ENCODE measurements around the gene CTTNBP2. TPM values are rescaled to one million over a fixed set of nuclear protein-coding genes. Genes with fewer than 3 reads are reported as not detected.

The CTTNBP2 gene
- total RNA-seq, 1 donor from 2014 or later, result 25.5 TPM

- Mint-ChIP-seq H3K36me3 (peaks cover 2% of the 10 kb centered on the region), H3K4me1 (no peaks in the 10 kb centered on the region), H3K27me3 (ENCODE audit: insufficient read depth, low read depth) (no peaks in the 10 kb centered on the region), H3K27ac (no peak overlapping the region), H3K9me3 (no peaks in the 10 kb centered on the region), H3K4me3 (no peak overlapping the region)
- H2AFZ ChIP-seq (replicated peaks), result no peak overlapping the region
- H3K27ac ChIP-seq, result no peak overlapping the region
- DNase-seq (ENCODE audit: low spot score), result no peak
- no peaks in the 10 kb centered on the region for H3F3A ChIP-seq (ENCODE audit: low read depth)
- TF ChIP-seq CTCF (IDR thresholded peaks at IDR 0.05), result no peak
- no peak for TF ChIP-seq EZH2phosphoT487 (IDR thresholded peaks at IDR 0.05)
- TF ChIP-seq EZH2 (IDR thresholded peaks at IDR 0.05), result no peak
- H3K79me2 ChIP-seq (ENCODE audit: low read depth), result no peaks in the 10 kb centered on the region
- no peak overlapping the region for H3K4me3 ChIP-seq
- no peaks in the 10 kb centered on the region for H4K20me1 ChIP-seq (ENCODE audit: low read depth)
- no peaks in the 10 kb centered on the region for H3K9me3 ChIP-seq (ENCODE audit: low read depth)
- no peak overlapping the region for H3K9ac ChIP-seq
- H3K4me2 ChIP-seq, result no peak overlapping the region
- no peaks in the 10 kb centered on the region for H3K36me3 ChIP-seq
- no peaks in the 10 kb centered on the region for H3K4me1 ChIP-seq
- no peaks in the 10 kb centered on the region for H3K27me3 ChIP-seq
Observed at GRCh38 chr7:117766913-117767312, 106.3 kb downstream of the CTTNBP2 start.

GRCh38 chr7:117764031-117764430, 109.2 kb downstream of the CTTNBP2 start:
- Histone ChIP-seq H3K4me2 (no peak overlapping the region), H3K27ac (no peak overlapping the region), H3F3A (ENCODE audit: low read depth) (no peaks in the 10 kb centered on the region), H2AFZ (replicated peaks) (no peak overlapping the region), H3K9me3 (ENCODE audit: low read depth) (no peaks in the 10 kb centered on the region), H3K4me1 (no peaks in the 10 kb centered on the region), H3K27me3 (no peaks in the 10 kb centered on the region), H4K20me1 (ENCODE audit: low read depth) (no peaks in the 10 kb centered on the region), H3K79me2 (ENCODE audit: low read depth) (no peaks in the 10 kb centered on the region), H3K36me3 (peaks cover 8% of the 10 kb centered on the region), H3K4me3 (no peak overlapping the region), H3K9ac (no peak overlapping the region)
- Mint-ChIP-seq H3K4me1 (no peaks in the 10 kb centered on the region), H3K36me3 (peaks cover 2% of the 10 kb centered on the region), H3K4me3 (no peak overlapping the region), H3K27me3 (ENCODE audit: insufficient read depth, low read depth) (no peaks in the 10 kb centered on the region), H3K27ac (no peak overlapping the region), H3K9me3 (no peaks in the 10 kb centered on the region)
- DNase-seq (ENCODE audit: low spot score), result no peak
- TF ChIP-seq EZH2 (IDR thresholded peaks at IDR 0.05) (no peak), EZH2phosphoT487 (IDR thresholded peaks at IDR 0.05) (no peak)

GRCh38 chr7:117762055-117762454, 111.2 kb downstream of the CTTNBP2 start:
- H4K20me1 ChIP-seq (ENCODE audit: low read depth), result no peaks in the 10 kb centered on the region
- peaks cover 8% of the 10 kb centered on the region for H3K36me3 ChIP-seq
- no peaks in the 10 kb centered on the region for H3K4me1 Mint-ChIP-seq
- H2AFZ ChIP-seq (replicated peaks), result no peak overlapping the region
- DNase-seq (ENCODE audit: low spot score), result no peak
- H3K27me3 Mint-ChIP-seq (ENCODE audit: insufficient read depth, low read depth), result no peaks in the 10 kb centered on the region
- H3K36me3 Mint-ChIP-seq, result peaks cover 3% of the 10 kb centered on the region
- no peak overlapping the region for H3K4me3 Mint-ChIP-seq
- H3K27me3 ChIP-seq, result no peaks in the 10 kb centered on the region
- H3K4me3 ChIP-seq, result no peak overlapping the region
- no peaks in the 10 kb centered on the region for H3K9me3 ChIP-seq (ENCODE audit: low read depth)
- H3F3A ChIP-seq (ENCODE audit: low read depth), result no peaks in the 10 kb centered on the region
- H3K27ac Mint-ChIP-seq, result no peak overlapping the region
- no peaks in the 10 kb centered on the region for H3K79me2 ChIP-seq (ENCODE audit: low read depth)
- no peak overlapping the region for H3K4me2 ChIP-seq
- H3K9ac ChIP-seq, result no peak overlapping the region
- H3K9me3 Mint-ChIP-seq, result no peaks in the 10 kb centered on the region
- H3K27ac ChIP-seq, result no peak overlapping the region
- H3K4me1 ChIP-seq, result no peaks in the 10 kb centered on the region
- no peak for TF ChIP-seq EZH2 (IDR thresholded peaks at IDR 0.05)
- TF ChIP-seq EZH2phosphoT487 (IDR thresholded peaks at IDR 0.05), result no peak
- TF ChIP-seq CTCF (IDR thresholded peaks at IDR 0.05), result no peak

- Histone ChIP-seq H3F3A (ENCODE audit: low read depth) (peaks cover 4% of the 10 kb centered on the region), H4K20me1 (ENCODE audit: low read depth) (no peaks in the 10 kb centered on the region), H3K79me2 (ENCODE audit: low read depth) (no peaks in the 10 kb centered on the region), H3K36me3 (peaks cover 8% of the 10 kb centered on the region), H3K4me2 (no peak overlapping the region), H3K4me3 (no peak overlapping the region), H2AFZ (replicated peaks) (no peak overlapping the region), H3K27me3 (no peaks in the 10 kb centered on the region), H3K9me3 (ENCODE audit: low read depth) (no peaks in the 10 kb centered on the region), H3K27ac (no peak overlapping the region), H3K4me1 (peaks cover 6% of the 10 kb centered on the region), H3K9ac (no peak overlapping the region)
- Mint-ChIP-seq H3K4me1 (no peaks in the 10 kb centered on the region), H3K9me3 (no peaks in the 10 kb centered on the region), H3K27ac (no peak overlapping the region), H3K36me3 (peaks cover 6% of the 10 kb centered on the region), H3K27me3 (ENCODE audit: insufficient read depth, low read depth) (no peaks in the 10 kb centered on the region), H3K4me3 (no peak overlapping the region)
- TF ChIP-seq EZH2 (IDR thresholded peaks at IDR 0.05) (no peak), CTCF (IDR thresholded peaks at IDR 0.05) (no peak), EZH2phosphoT487 (IDR thresholded peaks at IDR 0.05) (no peak)
- no peak for DNase-seq (ENCODE audit: low spot score)
Observed at GRCh38 chr7:117759950-117760640, 113.1 kb downstream of the CTTNBP2 start.
